Measurements from ENCODE around the gene NFE2L3. TPM values are rescaled to one million over a fixed set of nuclear protein-coding genes. Genes with fewer than 3 reads are reported as not detected.

The NFE2L3 gene
- total RNA-seq, 6 donors from 2014 or later, result 5.5 to 13.8 (median 7.0) TPM

DNA sequence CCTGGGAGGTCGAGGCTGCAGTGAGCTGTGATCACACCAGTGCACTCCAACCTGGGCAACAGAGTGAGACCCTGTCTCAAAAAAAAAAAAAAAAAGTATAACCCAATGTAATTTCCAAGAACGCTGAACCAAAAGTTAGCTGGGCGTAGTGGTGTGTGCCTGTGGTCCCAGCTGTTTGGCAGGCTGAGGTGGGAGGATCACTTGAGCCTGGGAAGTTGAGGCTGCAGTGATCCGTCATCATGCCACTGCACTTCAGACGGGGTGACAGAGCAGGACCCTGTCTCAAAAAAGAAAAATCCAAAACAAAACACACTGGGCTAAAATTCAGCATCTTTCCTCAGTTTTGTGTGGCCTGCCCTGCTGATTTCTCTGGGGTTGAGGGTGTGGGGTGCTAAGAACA lies 27.4 kb downstream of the NFE2L3 start:
- Histone ChIP-seq H3K27ac (no peak overlapping the region), H3K27me3 (no peaks in the 10 kb centered on the region), H3K4me1 (peaks cover 0 to 42% (median 5%) of the 10 kb centered on the region in 4 donors), H3K36me3 (peaks cover 0 to 7% (median 0%) of the 10 kb centered on the region in 4 donors), H3K4me3 (no peak overlapping the region), H3K9me3 (no peaks in the 10 kb centered on the region)
- no peak for DNase-seq
- ATAC-seq (ENCODE audit: low FRiP score in 2 of 2), result no peak
- WGBS, 2 donors, result 81 to 83% methylated on average over 5 of the region's 5 CpGs
- TF ChIP-seq EP300 (IDR thresholded peaks at IDR 0.05) (no peak), POLR2AphosphoS5 (IDR thresholded peaks at IDR 0.05) (no peak), CTCF (IDR thresholded peaks at IDR 0.05) (no peak), POLR2A (IDR thresholded peaks at IDR 0.05) (no peak)

DNA sequence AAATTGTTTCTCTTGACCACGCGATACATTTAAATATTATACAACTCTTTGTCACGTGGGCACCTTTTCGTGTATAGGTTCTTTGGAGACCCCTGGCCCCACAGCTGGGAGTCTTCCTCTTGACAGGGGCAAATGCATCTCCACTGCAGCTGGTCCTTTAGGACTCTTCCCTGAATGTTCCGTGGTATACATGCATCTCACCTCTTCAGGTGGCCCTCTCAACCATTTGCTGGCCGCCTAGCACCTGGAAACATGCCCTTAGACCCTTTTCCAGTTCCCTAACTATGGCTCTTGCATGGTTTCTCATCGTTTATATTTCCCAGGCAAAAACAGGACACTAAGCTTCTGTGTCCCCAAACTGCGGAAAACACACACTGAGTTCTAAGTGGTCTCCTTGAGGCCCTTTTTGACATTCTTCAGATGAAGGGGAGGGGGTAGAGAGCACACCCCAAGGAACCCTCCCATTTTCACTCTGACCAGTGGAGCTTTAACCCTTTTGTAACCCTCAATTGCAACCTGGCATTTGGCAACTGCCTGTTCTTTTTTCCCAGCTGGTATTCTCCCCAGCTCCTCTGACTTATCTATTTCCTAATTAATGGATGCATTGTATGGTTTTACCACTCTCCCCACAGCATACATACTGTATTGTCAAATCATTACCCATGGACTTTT lies 28.0 kb downstream of the NFE2L3 start:
- H3K4me1 ChIP-seq, result peaks cover 0 to 42% (median 5%) of the 10 kb centered on the region in 4 donors
- DNase-seq (no peak), ATAC-seq (ENCODE audit: low FRiP score in 2 of 2) (peak; percentile 4 to 72)
- H3K9me3 ChIP-seq, result no peaks in the 10 kb centered on the region
- H3K4me3 ChIP-seq, result no peak overlapping the region
- TF ChIP-seq CTCF (IDR thresholded peaks at IDR 0.05) (no peak), POLR2A (IDR thresholded peaks at IDR 0.05) (no peak), POLR2AphosphoS5 (IDR thresholded peaks at IDR 0.05) (no peak), EP300 (IDR thresholded peaks at IDR 0.05) (no peak)
- H3K27me3 ChIP-seq, result no peaks in the 10 kb centered on the region
- no peak overlapping the region for H3K27ac ChIP-seq
- peaks cover 0 to 12% (median under 1%) of the 10 kb centered on the region in 4 donors for H3K36me3 ChIP-seq
- WGBS, 2 donors, result 46 to 56% methylated on average over 8 of the region's 8 CpGs

- Histone ChIP-seq H3K4me1 (peaks cover 0 to 42% (median 6%) of the 10 kb centered on the region in 4 donors), H3K4me3 (no peak overlapping the region), H3K27ac (peak overlapping the region in 1 of 4 donors; percentile 6), H3K27me3 (no peaks in the 10 kb centered on the region), H3K9me3 (no peaks in the 10 kb centered on the region), H3K36me3 (peaks cover 0 to 14% (median 1%) of the 10 kb centered on the region in 4 donors)
- WGBS, 2 donors, result 29 to 39% methylated on average over 5 of the region's 5 CpGs
- peak in 1 of 2 donors; percentile 75 for ATAC-seq (ENCODE audit: low FRiP score in 2 of 2)
- TF ChIP-seq EP300 (IDR thresholded peaks at IDR 0.05) (no peak), POLR2A (IDR thresholded peaks at IDR 0.05) (no peak)
- DNase-seq, result no peak
These were observed 28.8 kb downstream of the NFE2L3 start for GRCh38 chr7:26180792-26181198.

- 66 to 68% methylated on average over 3 of the region's 3 CpGs for WGBS, 2 donors
- Histone ChIP-seq H3K27ac (peak overlapping the region in 1 of 4 donors; percentile 6), H3K9me3 (no peaks in the 10 kb centered on the region), H3K4me3 (no peak overlapping the region), H3K4me1 (peaks cover 0 to 42% (median 6%) of the 10 kb centered on the region in 4 donors), H3K27me3 (no peaks in the 10 kb centered on the region), H3K36me3 (peaks cover 0 to 17% (median 1%) of the 10 kb centered on the region in 4 donors)
- ATAC-seq (ENCODE audit: low FRiP score in 2 of 2) (no peak), DNase-seq (no peak)
- TF ChIP-seq CTCF (IDR thresholded peaks at IDR 0.05) (no peak), EP300 (IDR thresholded peaks at IDR 0.05) (no peak), POLR2A (IDR thresholded peaks at IDR 0.05) (no peak), POLR2AphosphoS5 (IDR thresholded peaks at IDR 0.05) (no peak)
These were observed 29.7 kb downstream of the NFE2L3 start for GRCh38 chr7:26181474-26182227.

DNA sequence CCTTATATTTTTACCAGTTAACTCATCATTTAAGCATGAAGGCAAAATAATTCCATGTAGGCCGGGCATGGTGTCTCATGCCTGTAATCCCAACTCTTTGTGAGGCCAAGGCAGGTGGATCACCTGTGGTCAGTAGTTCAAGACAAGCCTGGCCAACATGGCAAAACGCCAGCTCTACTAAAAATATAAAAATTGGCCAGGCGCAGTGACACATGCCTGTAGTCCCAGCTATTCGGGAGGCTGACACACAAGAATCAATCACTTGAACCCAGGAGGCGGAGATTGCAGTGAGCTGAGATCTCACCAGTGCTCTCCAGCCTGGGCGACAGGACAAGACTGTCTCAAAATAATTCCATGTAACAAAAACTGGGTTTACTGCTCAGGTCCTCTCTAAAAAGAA lies 30.3 kb downstream of the NFE2L3 start:
- Histone ChIP-seq H3K4me1 (peaks cover 0 to 42% (median 6%) of the 10 kb centered on the region in 4 donors), H3K9me3 (no peaks in the 10 kb centered on the region), H3K27me3 (no peaks in the 10 kb centered on the region), H3K27ac (no peak overlapping the region), H3K4me3 (no peak overlapping the region), H3K36me3 (peaks cover 0 to 23% (median 1%) of the 10 kb centered on the region in 4 donors)
- TF ChIP-seq POLR2A (IDR thresholded peaks at IDR 0.05) (no peak), CTCF (IDR thresholded peaks at IDR 0.05) (no peak), POLR2AphosphoS5 (IDR thresholded peaks at IDR 0.05) (no peak), EP300 (IDR thresholded peaks at IDR 0.05) (no peak)
- ATAC-seq (ENCODE audit: low FRiP score in 2 of 2) (no peak), DNase-seq (no peak)
- WGBS, 2 donors, result 60 to 62% methylated on average over 6 of the region's 6 CpGs

Data from upper lobe of left lung (tissue), 6 donors.